ENCODE results near the gene KIRREL3. TPM values are rescaled to one million over a fixed set of nuclear protein-coding genes. Genes with fewer than 3 reads are reported as not detected.

The KIRREL3 gene
- total and polyA plus RNA-seq, 7 experiments from 2014 or later, result not detected

- intact Hi-C loops (cut with micrococcal nuclease), result loop anchor here in 1 of 2 donors (5.0 kb wide), 1 partner anchor 680 kb away; no protein-coding TSS in a partner anchor
- Mint-ChIP-seq H3K27ac (no peak overlapping the region), H3K27me3 (peaks cover 7 to 53% (median 46%) of the 10 kb centered on the region in 5 donors), H3K36me3 (no peaks in the 10 kb centered on the region), H3K9me3 (no peaks in the 10 kb centered on the region), H3K4me1 (peaks cover 0 to 3% (median 0%) of the 10 kb centered on the region in 7 donors), H3K4me3 (no peak overlapping the region)
- Histone ChIP-seq H3K27ac (ENCODE audit: low read depth, low read length) (no peak overlapping the region), H3K9me3 (ENCODE audit: control insufficient read depth in 2 of 3, low read length in 3 of 3) (no peaks in the 10 kb centered on the region), H3K4me1 (ENCODE audit: control insufficient read depth in 2 of 2, insufficient read depth in 2 of 2, low read length in 2 of 2) (no peaks in the 10 kb centered on the region), H3K36me3 (ENCODE audit: control insufficient read depth in 2 of 3, insufficient read depth in 3 of 3, low read length in 3 of 3) (no peaks in the 10 kb centered on the region), H3K27me3 (ENCODE audit: control insufficient read depth in 2 of 2, insufficient read depth in 2 of 2, low read length in 2 of 2) (no peaks in the 10 kb centered on the region), H3K4me3 (ENCODE audit: low read length) (no peak overlapping the region)
- ChIA-PET POLR2A (no interaction called here), CTCF (interaction anchor here (1.2 kb wide), 1 partner anchor 13 kb away, joined by 4 read pairs; no protein-coding TSS in a partner anchor)
- ATAC-seq, result no peak
- no peak for DNase-seq
Measured at GRCh38 chr11:126992065-126992803, 8.3 kb downstream of the KIRREL3 start.

- no peak overlapping the region for H3K27ac Mint-ChIP-seq
- DNase-seq, result no peak
- no peaks in the 10 kb centered on the region for H3K36me3 ChIP-seq (ENCODE audit: control insufficient read depth in 2 of 3, insufficient read depth in 3 of 3, low read length in 3 of 3)
- no peaks in the 10 kb centered on the region for H3K27me3 ChIP-seq (ENCODE audit: control insufficient read depth in 2 of 2, insufficient read depth in 2 of 2, low read length in 2 of 2)
- no peaks in the 10 kb centered on the region for H3K4me1 ChIP-seq (ENCODE audit: control insufficient read depth in 2 of 2, insufficient read depth in 2 of 2, low read length in 2 of 2)
- H3K27me3 Mint-ChIP-seq, result peaks cover 7 to 51% (median 44%) of the 10 kb centered on the region in 5 donors
- H3K4me1 Mint-ChIP-seq, result peaks cover 0 to 3% (median 0%) of the 10 kb centered on the region in 7 donors
- intact Hi-C loops (cut with micrococcal nuclease), result loop anchor here in 1 of 2 donors (5.0 kb wide), 1 partner anchor 679 kb away; no protein-coding TSS in a partner anchor
- no peak overlapping the region for H3K27ac ChIP-seq (ENCODE audit: low read depth, low read length)
- CTCF ChIA-PET, result interaction anchor here (1.2 kb wide), 1 partner anchor 13 kb away, joined by 4 read pairs; no protein-coding TSS in a partner anchor
- POLR2A ChIA-PET, result no interaction called here
- H3K4me3 ChIP-seq (ENCODE audit: low read length), result no peak overlapping the region
- H3K36me3 Mint-ChIP-seq, result no peaks in the 10 kb centered on the region
- no peak overlapping the region for H3K4me3 Mint-ChIP-seq
- no peaks in the 10 kb centered on the region for H3K9me3 ChIP-seq (ENCODE audit: control insufficient read depth in 2 of 3, low read length in 3 of 3)
- no peak for ATAC-seq
- no peaks in the 10 kb centered on the region for H3K9me3 Mint-ChIP-seq
Measured at GRCh38 chr11:126991596-126991995, 9.0 kb downstream of the KIRREL3 start.

- Mint-ChIP-seq H3K27ac (no peak overlapping the region), H3K4me3 (no peak overlapping the region), H3K9me3 (no peaks in the 10 kb centered on the region), H3K27me3 (peaks cover 7 to 47% (median 37%) of the 10 kb centered on the region in 5 donors), H3K36me3 (no peaks in the 10 kb centered on the region), H3K4me1 (peaks cover 0 to 3% (median 0%) of the 10 kb centered on the region in 7 donors)
- no peaks in the 10 kb centered on the region for H3K27me3 ChIP-seq (ENCODE audit: control insufficient read depth in 2 of 2, insufficient read depth in 2 of 2, low read length in 2 of 2)
- no peaks in the 10 kb centered on the region for H3K4me1 ChIP-seq (ENCODE audit: control insufficient read depth in 2 of 2, insufficient read depth in 2 of 2, low read length in 2 of 2)
- no peak overlapping the region for H3K4me3 ChIP-seq (ENCODE audit: low read length)
- H3K36me3 ChIP-seq (ENCODE audit: control insufficient read depth in 2 of 3, insufficient read depth in 3 of 3, low read length in 3 of 3), result no peaks in the 10 kb centered on the region
- no peak overlapping the region for H3K27ac ChIP-seq (ENCODE audit: low read depth, low read length)
- no peak for DNase-seq
- ChIA-PET POLR2A (no interaction called here), CTCF (interaction anchor here (0.6 to 1.2 kb wide), 2 partner anchors 12 to 39 kb away, joined by 3 to 4 read pairs; no protein-coding TSS in a partner anchor)
- H3K9me3 ChIP-seq (ENCODE audit: control insufficient read depth in 2 of 3, low read length in 3 of 3), result no peaks in the 10 kb centered on the region
- ATAC-seq, result no peak
- intact Hi-C loops (cut with micrococcal nuclease), result loop anchor here in 1 of 2 donors (1.0 to 5.0 kb wide), 3 partner anchors 275 to 679 kb away; no protein-coding TSS in a partner anchor
Measured at GRCh38 chr11:126990716-126991480, 9.7 kb downstream of the KIRREL3 start.

GRCh38 chr11:126989942-126990715 is 10.4 kb downstream of the KIRREL3 start:
- H3K9me3 ChIP-seq (ENCODE audit: control insufficient read depth in 2 of 3, low read length in 3 of 3), result no peaks in the 10 kb centered on the region
- H3K27ac ChIP-seq (ENCODE audit: low read depth, low read length), result no peak overlapping the region
- no peak overlapping the region for H3K27ac Mint-ChIP-seq
- peaks cover 7 to 49% (median 31%) of the 10 kb centered on the region in 5 donors for H3K27me3 Mint-ChIP-seq
- no peaks in the 10 kb centered on the region for H3K36me3 ChIP-seq (ENCODE audit: control insufficient read depth in 2 of 3, insufficient read depth in 3 of 3, low read length in 3 of 3)
- peak; percentile 58 for ATAC-seq
- peak in 7 of 9 donors; percentile 2 to 59 (median 20) for DNase-seq
- no peak overlapping the region for H3K4me3 ChIP-seq (ENCODE audit: low read length)
- intact Hi-C loops (cut with micrococcal nuclease), result loop anchor here in 1 of 2 donors (1.0 to 5.0 kb wide), 3 partner anchors 274 to 678 kb away; no protein-coding TSS in a partner anchor
- CTCF ChIA-PET, result interaction anchor here (0.6 kb wide), 2 partner anchors 40 to 61 kb away, joined by 3 read pairs; no protein-coding TSS in a partner anchor
- no peaks in the 10 kb centered on the region for H3K9me3 Mint-ChIP-seq
- POLR2A ChIA-PET, result no interaction called here
- no peak overlapping the region for H3K4me3 Mint-ChIP-seq
- H3K4me1 Mint-ChIP-seq, result peaks cover 0 to 2% (median 0%) of the 10 kb centered on the region in 7 donors
- H3K27me3 ChIP-seq (ENCODE audit: control insufficient read depth in 2 of 2, insufficient read depth in 2 of 2, low read length in 2 of 2), result no peaks in the 10 kb centered on the region
- H3K36me3 Mint-ChIP-seq, result no peaks in the 10 kb centered on the region
- H3K4me1 ChIP-seq (ENCODE audit: control insufficient read depth in 2 of 2, insufficient read depth in 2 of 2, low read length in 2 of 2), result no peaks in the 10 kb centered on the region

- peaks cover 7 to 53% (median 38%) of the 10 kb centered on the region in 5 donors for H3K27me3 Mint-ChIP-seq
- ChIA-PET POLR2A (no interaction called here), CTCF (interaction anchor here (0.7 kb wide), 1 partner anchor 91 kb away, joined by 3 read pairs; no protein-coding TSS in a partner anchor)
- Histone ChIP-seq H3K27ac (ENCODE audit: low read depth, low read length) (no peak overlapping the region), H3K9me3 (ENCODE audit: control insufficient read depth in 2 of 3, low read length in 3 of 3) (no peaks in the 10 kb centered on the region), H3K36me3 (ENCODE audit: control insufficient read depth in 2 of 3, insufficient read depth in 3 of 3, low read length in 3 of 3) (no peaks in the 10 kb centered on the region), H3K27me3 (ENCODE audit: control insufficient read depth in 2 of 2, insufficient read depth in 2 of 2, low read length in 2 of 2) (no peaks in the 10 kb centered on the region), H3K4me3 (ENCODE audit: low read length) (no peak overlapping the region), H3K4me1 (ENCODE audit: control insufficient read depth in 2 of 2, insufficient read depth in 2 of 2, low read length in 2 of 2) (no peaks in the 10 kb centered on the region)
- no peak overlapping the region for H3K4me3 Mint-ChIP-seq
- H3K9me3 Mint-ChIP-seq, result no peaks in the 10 kb centered on the region
- peaks cover 0 to 2% (median 0%) of the 10 kb centered on the region in 7 donors for H3K4me1 Mint-ChIP-seq
- DNase-seq (no peak), ATAC-seq (no peak)
- H3K27ac Mint-ChIP-seq, result no peak overlapping the region
- H3K36me3 Mint-ChIP-seq, result no peaks in the 10 kb centered on the region
- intact Hi-C loops (cut with micrococcal nuclease), result no loop called here
Measured at GRCh38 chr11:126988655-126989054, 11.9 kb downstream of the KIRREL3 start.

- H3K4me1 ChIP-seq (ENCODE audit: control insufficient read depth in 2 of 2, insufficient read depth in 2 of 2, low read length in 2 of 2), result no peaks in the 10 kb centered on the region
- DNase-seq (no peak), ATAC-seq (no peak)
- no peaks in the 10 kb centered on the region for H3K36me3 Mint-ChIP-seq
- H3K4me3 ChIP-seq (ENCODE audit: low read length), result no peak overlapping the region
- no peaks in the 10 kb centered on the region for H3K9me3 ChIP-seq (ENCODE audit: control insufficient read depth in 2 of 3, low read length in 3 of 3)
- no peak overlapping the region for H3K27ac ChIP-seq (ENCODE audit: low read depth, low read length)
- no peaks in the 10 kb centered on the region for H3K36me3 ChIP-seq (ENCODE audit: control insufficient read depth in 2 of 3, insufficient read depth in 3 of 3, low read length in 3 of 3)
- intact Hi-C loops (cut with micrococcal nuclease), result no loop called here
- no peaks in the 10 kb centered on the region for H3K27me3 ChIP-seq (ENCODE audit: control insufficient read depth in 2 of 2, insufficient read depth in 2 of 2, low read length in 2 of 2)
- CTCF ChIA-PET, result no interaction called here
- peaks cover 0 to 5% (median 0%) of the 10 kb centered on the region in 11 donors for H3K9me3 Mint-ChIP-seq
- H3K4me3 Mint-ChIP-seq, result no peak overlapping the region
- H3K4me1 Mint-ChIP-seq, result no peaks in the 10 kb centered on the region
- H3K27me3 Mint-ChIP-seq, result peaks cover 0 to 59% (median 51%) of the 10 kb centered on the region in 5 donors
- H3K27ac Mint-ChIP-seq, result no peak overlapping the region
- POLR2A ChIA-PET, result no interaction called here
Measured at GRCh38 chr11:126981635-126982034, 18.9 kb downstream of the KIRREL3 start.
